Activated T-cell treated with anti-CD3 and anti-CD28 coated beads, Interleukin-2, amount 50 U/mL, for 4 hours (primary cell): Measurements from ENCODE around the gene ZNF425. TPM values are rescaled to one million over a fixed set of nuclear protein-coding genes. Genes with fewer than 3 reads are reported as not detected.
"Not testable (repeated sequence)": the region's sequence is repeated elsewhere in the genome, so short reads cannot be mapped to it uniquely, and the experiment has no call there.

Source experiments
- ATAC-seq, 2 donors: fragments of 200-7000 bp; cut with Tn5 transposase; one replicate each; pipeline ENCODE4 v1.10.0; 2021
- DNase-seq: peaks from one replicate; pipeline ENCODE4 v3.0.0-alpha.2; 2020
- H3K27me3 Mint-ChIP-seq: one replicate; pipeline ENCODE4 v1.8.0; 2021; ENCODE audit warnings: low read depth, mixed read lengths
- H3K36me3 Mint-ChIP-seq: one replicate; pipeline ENCODE4 v1.8.0; 2022; ENCODE audit warnings: mixed read lengths; ENCODE audit not compliant: insufficient read depth
- H3K4me1 Mint-ChIP-seq: one replicate; pipeline ENCODE4 v1.8.0; 2021; ENCODE audit warnings: low read depth, mixed read lengths
- H3K4me3 Mint-ChIP-seq: one replicate; pipeline ENCODE4 v1.8.0; 2021; ENCODE audit warnings: mild to moderate bottlenecking, moderate library complexity, mixed read lengths
- H3K9me3 Mint-ChIP-seq: one replicate; pipeline ENCODE4 v1.8.0; 2021; ENCODE audit warnings: mixed read lengths
- total RNA-seq, 3 donors: library from RNA; stranded (reverse); gene quantifications; one replicate each; pipeline ENCODE4 v1.2.1, GENCODE V29; 2021

Gene ZNF425
- total RNA-seq, 3 donors from 2014 or later, result 0.43 to 0.61 (median 0.43) TPM

DNA sequence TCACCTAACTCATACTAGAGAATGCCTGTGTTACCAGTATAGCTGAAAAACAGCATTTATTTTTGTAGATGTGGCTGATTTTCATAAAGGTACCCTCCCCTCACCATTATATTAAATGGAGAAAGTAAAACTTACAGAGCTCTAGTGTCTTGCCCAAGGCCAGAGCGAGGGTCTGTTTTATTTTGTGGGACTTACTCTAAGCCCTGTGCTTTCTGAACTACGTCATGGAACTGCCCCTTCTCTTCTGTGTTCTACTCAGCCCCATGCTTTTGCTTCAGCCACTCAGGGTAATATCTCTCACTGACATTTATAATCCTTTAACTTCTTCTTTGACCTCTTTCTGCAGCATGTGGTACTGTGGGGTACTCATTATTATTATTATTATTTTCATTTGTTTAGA is 25.3 kb downstream of the ZNF425 start:
- Mint-ChIP-seq H3K4me3 (no peak overlapping the region), H3K36me3 (peaks cover 3% of the 10 kb centered on the region), H3K9me3 (no peaks in the 10 kb centered on the region), H3K4me1 (no peaks in the 10 kb centered on the region), H3K27me3 (no peaks in the 10 kb centered on the region)
- DNase-seq (no peak), ATAC-seq (no peak)

- DNase-seq (no peak), ATAC-seq (no peak)
- H3K27me3 Mint-ChIP-seq, result no peaks in the 10 kb centered on the region
Measured at GRCh38 chr7:149099058-149099457, 27.1 kb downstream of the ZNF425 start.

GRCh38 chr7:149097088-149097487 is 29.0 kb downstream of the ZNF425 start:
- no peaks in the 10 kb centered on the region for H3K27me3 Mint-ChIP-seq
- H3K4me1 Mint-ChIP-seq, result peaks cover 2% of the 10 kb centered on the region
- no peak overlapping the region for H3K4me3 Mint-ChIP-seq
- no peak for ATAC-seq
- H3K9me3 Mint-ChIP-seq, result no peaks in the 10 kb centered on the region
- no peak for DNase-seq
- no peaks in the 10 kb centered on the region for H3K36me3 Mint-ChIP-seq

More at GRCh38 chr7:149099058-149099457, 27.1 kb downstream of the ZNF425 start:
- Mint-ChIP-seq H3K9me3 (no peaks in the 10 kb centered on the region), H3K36me3 (peaks cover 3% of the 10 kb centered on the region), H3K4me3 (no peak overlapping the region), H3K4me1 (peaks cover 2% of the 10 kb centered on the region)

- ATAC-seq, result no peak
Measured at GRCh38 chr7:149093228-149093627, 32.9 kb downstream of the ZNF425 start.

DNA sequence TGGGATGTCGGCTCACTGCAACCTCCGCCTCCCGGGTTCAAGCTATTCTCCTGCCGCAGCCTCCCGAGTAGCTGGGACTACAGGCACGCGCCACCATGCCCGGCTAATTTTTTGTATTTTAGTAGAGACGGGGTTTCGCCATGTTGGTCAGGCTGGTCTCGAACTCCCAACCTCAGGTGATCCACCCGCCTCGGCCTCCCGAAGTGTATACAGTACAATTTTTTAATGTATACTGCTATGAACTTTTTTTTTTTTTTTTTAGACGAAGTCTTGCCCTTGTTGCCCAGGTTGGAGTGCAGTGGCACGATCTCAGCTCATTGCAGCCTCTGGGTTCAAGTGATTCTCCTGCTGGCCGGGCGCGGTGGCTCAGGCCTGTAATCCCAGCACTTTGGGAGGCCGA is 33.9 kb downstream of the ZNF425 start:
- not testable (repeated sequence) for H3K27me3 Mint-ChIP-seq, DNase-seq, H3K9me3 Mint-ChIP-seq, H3K36me3 Mint-ChIP-seq, ATAC-seq
- Mint-ChIP-seq H3K4me1 (peaks cover 21% of the 10 kb centered on the region), H3K4me3 (peak overlapping the region; percentile 46)

More at GRCh38 chr7:149093228-149093627, 32.9 kb downstream of the ZNF425 start:
- H3K36me3 Mint-ChIP-seq, result no peaks in the 10 kb centered on the region
- H3K9me3 Mint-ChIP-seq, result no peaks in the 10 kb centered on the region
- no peak overlapping the region for H3K4me3 Mint-ChIP-seq
- H3K27me3 Mint-ChIP-seq, result no peaks in the 10 kb centered on the region
- DNase-seq, result no peak
- H3K4me1 Mint-ChIP-seq, result peaks cover 16% of the 10 kb centered on the region

- DNase-seq (peak; percentile 94), ATAC-seq (peak; percentile 89 to 90)
- H3K27me3 Mint-ChIP-seq, result no peaks in the 10 kb centered on the region
- H3K4me1 Mint-ChIP-seq, result peaks cover 27% of the 10 kb centered on the region
- no peaks in the 10 kb centered on the region for H3K9me3 Mint-ChIP-seq
- peaks cover 5% of the 10 kb centered on the region for H3K36me3 Mint-ChIP-seq
- peak within 1 kb of the TSS; percentile 98 for H3K4me3 Mint-ChIP-seq
Measured at GRCh38 chr7:149090397-149091195, 35.5 kb downstream of the ZNF425 start, which contains the start of gene ZNF786. ZNF786 (minus strand) TSS chr7:149090718; CDS start chr7:149090640, 78 bp downstream.

DNA sequence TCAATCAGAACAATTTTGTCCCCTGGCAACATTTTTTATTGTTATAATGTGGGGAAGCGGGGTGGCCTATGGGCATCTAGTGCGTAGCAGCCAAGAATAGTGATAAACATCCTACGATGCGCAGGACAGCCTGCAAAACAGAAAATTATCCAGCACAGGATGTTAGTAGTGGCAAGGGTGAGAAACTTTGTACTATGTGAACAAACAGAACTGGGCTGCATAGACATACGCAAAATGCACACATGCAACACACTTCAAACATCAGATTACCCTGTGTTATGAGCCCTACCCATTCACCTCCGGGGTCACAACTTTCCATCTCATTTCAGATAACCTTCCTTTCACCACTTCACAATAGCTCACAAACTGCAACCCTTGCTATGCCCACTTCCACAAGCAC is 38.7 kb downstream of the ZNF425 start:
- Mint-ChIP-seq H3K27me3 (no peaks in the 10 kb centered on the region), H3K36me3 (peaks cover 14% of the 10 kb centered on the region), H3K4me3 (no peak overlapping the region), H3K9me3 (peaks cover 7% of the 10 kb centered on the region), H3K4me1 (peaks cover 25% of the 10 kb centered on the region)
- ATAC-seq, result no peak
- no peak for DNase-seq

DNA sequence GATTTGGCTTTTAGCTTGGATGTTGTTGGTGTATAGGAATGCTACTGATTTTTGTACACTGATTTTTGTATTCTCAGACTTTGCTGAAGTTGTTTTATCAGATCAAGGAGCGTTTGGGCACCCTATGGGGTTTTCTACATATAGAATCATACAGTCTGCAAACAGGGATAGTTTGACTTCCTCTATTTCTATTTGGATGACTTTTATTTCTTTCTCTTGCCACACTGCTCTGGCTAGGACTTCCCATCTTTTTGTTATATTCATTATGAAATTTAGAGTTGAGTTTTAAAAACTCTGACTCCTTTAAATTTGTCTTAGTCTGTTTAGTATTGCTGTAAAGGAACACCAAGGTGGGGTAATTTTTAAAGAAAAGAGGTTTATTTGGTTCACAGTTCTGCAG is 40.3 kb downstream of the ZNF425 start:
- Mint-ChIP-seq H3K9me3 (peaks cover 7% of the 10 kb centered on the region), H3K4me1 (peaks cover 22% of the 10 kb centered on the region), H3K27me3 (no peaks in the 10 kb centered on the region), H3K4me3 (no peak overlapping the region), H3K36me3 (peaks cover 14% of the 10 kb centered on the region)
- DNase-seq (no peak), ATAC-seq (no peak)

- DNase-seq, result no peak
- Mint-ChIP-seq H3K4me3 (no peak overlapping the region), H3K36me3 (peaks cover 20% of the 10 kb centered on the region), H3K9me3 (peaks cover 7% of the 10 kb centered on the region), H3K27me3 (no peaks in the 10 kb centered on the region), H3K4me1 (peaks cover 17% of the 10 kb centered on the region)
- no peak for ATAC-seq
Measured at GRCh38 chr7:149084407-149084806, 41.7 kb downstream of the ZNF425 start.

- peaks cover 21% of the 10 kb centered on the region for H3K36me3 Mint-ChIP-seq
- no peak overlapping the region for H3K4me3 Mint-ChIP-seq
- peaks cover 7% of the 10 kb centered on the region for H3K9me3 Mint-ChIP-seq
- H3K4me1 Mint-ChIP-seq, result peaks cover 7% of the 10 kb centered on the region
- DNase-seq, result no peak
- ATAC-seq, result no peak
- H3K27me3 Mint-ChIP-seq, result no peaks in the 10 kb centered on the region
Measured at GRCh38 chr7:149081914-149082313, 44.2 kb downstream of the ZNF425 start.

- H3K27me3 Mint-ChIP-seq, result no peaks in the 10 kb centered on the region
- peaks cover 21% of the 10 kb centered on the region for H3K36me3 Mint-ChIP-seq
- DNase-seq, result no peak
- ATAC-seq, result no peak
- H3K4me1 Mint-ChIP-seq, result peaks cover 10% of the 10 kb centered on the region
- no peaks in the 10 kb centered on the region for H3K9me3 Mint-ChIP-seq
- H3K4me3 Mint-ChIP-seq, result no peak overlapping the region
Measured at GRCh38 chr7:149077594-149077993, 48.5 kb downstream of the ZNF425 start.

DNA sequence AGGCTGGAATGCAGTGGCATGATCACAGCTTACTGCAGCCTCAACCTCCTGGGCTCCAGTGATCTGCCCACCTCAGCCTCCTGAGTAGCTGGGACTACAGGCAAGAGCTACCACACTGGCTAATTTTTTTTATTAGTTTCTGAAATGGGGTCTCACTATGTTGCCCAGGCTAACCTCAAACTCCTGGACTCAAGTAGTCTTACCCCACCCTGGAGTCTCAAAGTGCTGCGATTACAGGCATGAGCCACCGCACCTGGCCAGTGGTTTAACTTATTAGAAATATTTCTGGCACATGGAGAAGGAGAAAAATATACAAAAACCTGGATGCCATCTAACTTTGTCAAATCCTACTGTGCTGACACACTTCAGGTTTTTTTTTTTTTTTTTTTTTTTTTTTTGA is 50.8 kb downstream of the ZNF425 start:
- Mint-ChIP-seq H3K9me3 (no peaks in the 10 kb centered on the region), H3K4me3 (no peak overlapping the region), H3K4me1 (peaks cover 9% of the 10 kb centered on the region), H3K36me3 (peaks cover 19% of the 10 kb centered on the region), H3K27me3 (no peaks in the 10 kb centered on the region)
- DNase-seq (no peak), ATAC-seq (no peak)

DNA sequence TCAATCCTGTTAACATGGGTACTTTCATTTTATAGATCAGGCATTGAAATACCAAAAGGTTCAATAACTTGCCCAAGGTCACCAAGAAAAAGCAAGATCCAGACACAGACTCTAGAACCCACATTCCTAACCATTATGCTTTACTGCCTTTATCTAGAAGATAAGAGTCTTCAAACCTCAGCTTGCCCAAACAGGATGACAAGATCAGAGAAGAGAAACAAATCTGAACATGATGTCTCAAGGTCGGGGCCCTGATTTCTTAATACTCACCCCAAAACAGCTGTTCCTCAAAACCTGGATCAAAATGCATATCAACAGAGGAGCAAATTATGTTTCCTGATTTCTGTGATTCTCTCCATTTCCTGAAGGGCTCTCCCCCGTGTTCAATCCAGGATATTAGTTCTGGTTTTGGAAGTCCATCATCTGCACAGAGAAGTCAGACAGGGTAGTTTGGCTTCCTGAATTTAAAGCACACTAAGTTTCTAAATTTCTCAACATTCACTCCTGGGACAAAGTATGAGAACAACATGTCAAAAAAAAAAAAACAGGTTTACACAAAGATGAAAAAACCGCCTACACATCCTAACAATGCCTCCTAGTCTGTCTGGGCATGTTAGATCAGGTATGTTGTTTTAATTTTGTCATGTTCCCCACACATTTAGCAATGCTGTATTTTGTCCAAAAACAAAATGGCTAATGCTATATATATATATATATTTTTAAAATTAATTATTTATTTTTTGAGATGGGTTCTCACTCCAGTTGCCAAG is 51.8 kb downstream of the ZNF425 start:
- peaks cover 18% of the 10 kb centered on the region for H3K36me3 Mint-ChIP-seq
- peaks cover 9% of the 10 kb centered on the region for H3K4me1 Mint-ChIP-seq
- ATAC-seq (no peak), DNase-seq (no peak)
- H3K27me3 Mint-ChIP-seq, result no peaks in the 10 kb centered on the region
- H3K4me3 Mint-ChIP-seq, result no peak overlapping the region
- H3K9me3 Mint-ChIP-seq, result no peaks in the 10 kb centered on the region

DNA sequence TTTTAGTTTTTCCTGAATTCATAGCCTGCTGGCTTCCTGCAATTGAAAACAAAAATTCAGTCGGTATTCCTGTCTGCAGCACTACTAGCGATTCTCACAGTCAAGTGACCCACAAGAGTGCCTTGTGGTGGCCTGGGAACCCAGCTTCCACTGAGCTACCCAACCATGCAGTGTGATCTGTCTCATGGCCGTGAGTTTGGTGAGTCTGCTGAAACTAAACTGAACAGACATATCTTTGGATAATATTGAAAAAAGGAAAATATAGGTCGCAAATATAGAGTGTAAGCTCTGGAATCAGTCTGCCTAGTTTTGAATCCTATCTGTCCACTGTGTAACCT is 53.7 kb downstream of the ZNF425 start:
- no peaks in the 10 kb centered on the region for H3K27me3 Mint-ChIP-seq
- DNase-seq (no peak), ATAC-seq (no peak)
- peaks cover 9% of the 10 kb centered on the region for H3K4me1 Mint-ChIP-seq
- peaks cover 21% of the 10 kb centered on the region for H3K36me3 Mint-ChIP-seq
- H3K4me3 Mint-ChIP-seq, result no peak overlapping the region
- H3K9me3 Mint-ChIP-seq, result no peaks in the 10 kb centered on the region
